DMS153 treated with DMSO at 0.1 percent for 48 hours (cell line): ENCODE data around the gene ASPN.

Experiments
- DNase-seq: peaks from one replicate; lab custom pipeline; 2025; ENCODE audit not compliant: unreplicated experiment; lab: John Stamatoyannopoulos, UW

Gene ASPN

GRCh38 chr9:92506184-92506857 is 24.0 kb upstream of the ASPN start:
- DNase-seq, result no peak

- DNase-seq, result no peak
Measured at GRCh38 chr9:92504881-92505280, 22.6 kb upstream of the ASPN start.

- DNase-seq, result no peak
Measured at GRCh38 chr9:92503156-92503555, 20.9 kb upstream of the ASPN start.

- no peak for DNase-seq
Measured at GRCh38 chr9:92501671-92502393, 19.5 kb upstream of the ASPN start.

GRCh38 chr9:92500725-92501124 is 18.4 kb upstream of the ASPN start:
- no peak for DNase-seq

- DNase-seq, result no peak
Measured at GRCh38 chr9:92499701-92500100, 17.4 kb upstream of the ASPN start.

- no peak for DNase-seq
Measured at GRCh38 chr9:92496396-92497176, 14.3 kb upstream of the ASPN start.

GRCh38 chr9:92494856-92495255 is 12.6 kb upstream of the ASPN start:
- DNase-seq, result no peak

- no peak for DNase-seq
Measured at GRCh38 chr9:92493749-92494387, 11.6 kb upstream of the ASPN start.

GRCh38 chr9:92492781-92493401 is 10.6 kb upstream of the ASPN start:
- no peak for DNase-seq

- no peak for DNase-seq
Measured at GRCh38 chr9:92488681-92489550, 6.6 kb upstream of the ASPN start.

GRCh38 chr9:92486371-92486770 is 4.1 kb upstream of the ASPN start:
- no peak for DNase-seq

GRCh38 chr9:92484563-92484962 is 2.3 kb upstream of the ASPN start:
- DNase-seq, result no peak

GRCh38 chr9:92483627-92484545 is 1.6 kb upstream of the ASPN start:
- DNase-seq, result no peak

- DNase-seq, result no peak
Measured at GRCh38 chr9:92482805-92483204, 499 bp upstream of the ASPN start.

- DNase-seq, result no peak
Measured at GRCh38 chr9:92480986-92481633, 1.2 kb downstream of the ASPN start.

GRCh38 chr9:92480291-92480771 is 2.0 kb downstream of the ASPN start:
- DNase-seq, result no peak

GRCh38 chr9:92479346-92479745 is 3.0 kb downstream of the ASPN start:
- DNase-seq, result no peak
